ENCODE results near the gene TPCN2. TPM values are rescaled to one million over a fixed set of nuclear protein-coding genes. Genes with fewer than 3 reads are reported as not detected.
A peak's percentile ranks its signal among the peaks of the same experiment; 100 is the strongest.

The TPCN2 gene
- total RNA-seq, 2 donors from 2014 or later = 17.6 to 31.0 TPM

- Histone ChIP-seq H3K4me3 (no peak overlapping the region), H3K36me3 (no peaks in the 10 kb centered on the region), H3K27ac (peak overlapping the region; percentile 64 to 67), H3K4me1 (replicated peaks) (peaks cover 13% of the 10 kb centered on the region), H3K9me3 (no peaks in the 10 kb centered on the region), H3K27me3 (replicated peaks; ENCODE audit: insufficient read depth) (no peaks in the 10 kb centered on the region)
- DNase-seq (ENCODE audit: low spot score) = no peak
- intact Hi-C loops (cut with DNase I) = no loop called here
- WGBS = 90% methylated on average over 6 of the region's 9 CpGs
- TF ChIP-seq CTCF (IDR thresholded peaks at IDR 0.05) (no peak), POLR2A (IDR thresholded peaks at IDR 0.05) (no peak), POLR2AphosphoS5 (IDR thresholded peaks at IDR 0.05) (no peak)
Observed at GRCh38 chr11:69122326-69122629, 73.5 kb downstream of the TPCN2 start.

DNA sequence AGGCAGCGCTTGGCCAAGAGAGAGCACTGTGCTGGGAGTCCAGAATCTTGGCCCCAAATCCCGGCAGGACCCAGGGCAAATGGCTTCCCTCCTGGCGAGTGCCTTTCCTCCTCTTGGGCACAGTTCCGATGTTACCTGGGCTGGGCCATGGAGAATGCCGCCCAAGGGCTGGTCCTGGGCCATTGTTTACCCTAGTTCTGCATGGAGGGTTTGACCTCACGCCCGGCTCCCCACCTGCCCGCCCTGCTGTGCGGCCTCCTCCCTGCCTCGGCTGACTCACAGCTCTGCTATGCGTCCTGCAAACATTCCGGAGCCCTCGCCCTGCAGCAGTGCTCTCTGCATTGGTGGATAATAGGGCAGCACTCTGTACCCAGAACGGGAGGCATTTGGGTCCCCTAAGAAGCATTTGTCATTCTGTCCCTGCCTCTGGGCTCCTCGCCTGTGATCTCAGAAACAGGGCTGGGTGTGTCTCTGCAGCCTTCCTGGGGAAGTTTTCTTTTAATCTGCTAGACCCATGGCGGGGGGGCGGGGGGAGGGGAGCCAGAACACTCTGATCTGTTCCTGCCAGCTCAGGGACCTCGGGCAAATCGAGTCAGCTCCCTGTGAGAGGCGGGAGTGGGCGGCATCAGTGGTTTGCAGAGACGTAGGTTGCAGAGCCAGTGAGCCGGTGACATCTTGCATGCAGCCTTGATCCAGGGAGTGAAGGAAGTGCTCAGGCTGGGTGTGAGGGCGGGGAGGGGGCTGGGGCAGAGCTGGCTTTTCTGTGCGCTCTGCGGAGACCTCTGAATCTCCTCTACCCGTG, 74.1 kb downstream of the TPCN2 start:
- peak; percentile 91 for DNase-seq (ENCODE audit: low spot score)
- Histone ChIP-seq H3K27ac (peak overlapping the region; percentile 64 to 67), H3K27me3 (replicated peaks; ENCODE audit: insufficient read depth) (no peaks in the 10 kb centered on the region), H3K9me3 (no peaks in the 10 kb centered on the region), H3K36me3 (no peaks in the 10 kb centered on the region), H3K4me3 (no peak overlapping the region), H3K4me1 (replicated peaks) (peaks cover 13% of the 10 kb centered on the region)
- 15% methylated on average over 27 of the region's 27 CpGs for WGBS
- TF ChIP-seq POLR2A (IDR thresholded peaks at IDR 0.05) (no peak), CTCF (IDR thresholded peaks at IDR 0.05) (no peak), POLR2AphosphoS5 (IDR thresholded peaks at IDR 0.05) (peak; percentile 90)
- intact Hi-C loops (cut with DNase I) = no loop called here

GRCh38 chr11:69123593-69124545, 75.1 kb downstream of the TPCN2 start:
- Histone ChIP-seq H3K36me3 (no peaks in the 10 kb centered on the region), H3K4me1 (replicated peaks) (peaks cover 13% of the 10 kb centered on the region), H3K27ac (peak overlapping the region; percentile 64 to 67), H3K9me3 (no peaks in the 10 kb centered on the region), H3K27me3 (replicated peaks; ENCODE audit: insufficient read depth) (no peaks in the 10 kb centered on the region), H3K4me3 (no peak overlapping the region)
- 76% methylated on average over 27 of the region's 27 CpGs for WGBS
- TF ChIP-seq POLR2A (IDR thresholded peaks at IDR 0.05) (no peak), POLR2AphosphoS5 (IDR thresholded peaks at IDR 0.05) (no peak), CTCF (IDR thresholded peaks at IDR 0.05) (no peak)
- intact Hi-C loops (cut with DNase I) = no loop called here
- DNase-seq (ENCODE audit: low spot score) = no peak

DNA sequence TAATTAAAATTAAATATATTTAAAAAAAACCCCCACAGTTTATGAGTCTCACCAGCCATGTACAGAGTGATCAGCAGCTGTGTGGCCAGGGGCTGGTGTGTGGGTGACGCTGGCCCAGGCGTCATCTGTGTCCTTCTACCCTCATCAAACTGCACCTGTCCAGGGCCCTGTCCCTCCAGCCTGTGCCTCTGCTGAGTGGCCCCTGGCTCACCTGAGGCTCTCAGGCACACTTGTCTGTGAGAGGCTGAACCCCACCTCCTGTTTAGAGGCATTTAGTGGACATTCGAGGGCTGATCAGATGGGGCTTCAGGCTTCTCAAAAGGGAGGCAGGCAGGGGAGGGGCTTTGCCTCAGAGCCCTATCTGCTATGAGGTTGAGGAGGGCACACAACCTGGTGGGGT, 77.1 kb downstream of the TPCN2 start:
- Histone ChIP-seq H3K36me3 (no peaks in the 10 kb centered on the region), H3K4me3 (no peak overlapping the region), H3K27me3 (replicated peaks; ENCODE audit: insufficient read depth) (no peaks in the 10 kb centered on the region), H3K4me1 (replicated peaks) (peaks cover 13% of the 10 kb centered on the region), H3K27ac (no peak overlapping the region), H3K9me3 (no peaks in the 10 kb centered on the region)
- WGBS = 90% methylated on average over 3 of the region's 3 CpGs
- intact Hi-C loops (cut with DNase I) = loop anchor here (5.0 kb wide), 1 partner anchor 516 kb away; the partner anchor contains the start of gene CCND1
- TF ChIP-seq CTCF (IDR thresholded peaks at IDR 0.05) (no peak), POLR2AphosphoS5 (IDR thresholded peaks at IDR 0.05) (no peak), POLR2A (IDR thresholded peaks at IDR 0.05) (no peak)
- DNase-seq (ENCODE audit: low spot score) = no peak
